ENCODE data around the gene MFNG.
"Not testable (repeated sequence)": the region's sequence is repeated elsewhere in the genome, so short reads cannot be mapped to it uniquely, and the experiment has no call there.

The MFNG gene

DNA sequence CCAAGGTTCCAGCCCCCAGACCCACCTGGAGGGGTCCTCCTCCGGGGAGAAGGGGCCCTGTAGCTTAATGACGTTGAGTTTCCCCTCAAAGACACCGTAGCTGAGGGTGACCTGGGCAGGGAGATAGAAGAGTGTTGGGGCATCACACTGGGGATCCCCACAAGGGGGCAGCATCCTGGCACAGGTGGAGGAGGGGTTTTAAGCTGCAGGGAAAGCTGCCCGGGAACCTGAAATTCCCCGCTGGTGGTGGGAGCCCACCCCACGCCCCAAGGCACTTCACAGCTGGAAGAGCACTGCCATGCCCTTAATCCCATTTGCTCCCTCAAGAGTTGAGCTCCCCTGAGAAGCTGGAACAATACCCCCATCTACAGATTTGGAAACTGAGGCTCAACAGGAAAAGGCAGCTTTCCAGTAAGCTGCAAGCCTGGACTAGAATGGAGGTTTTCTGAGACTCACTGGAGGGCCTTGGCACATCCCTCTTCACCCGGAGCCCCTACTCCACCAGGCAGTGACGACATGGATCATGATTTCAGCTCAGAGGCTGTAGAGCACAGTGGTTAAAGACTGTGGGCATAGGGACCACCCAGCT lies 13.7 kb downstream of the MFNG start:
- DNase-seq: peak; percentile 23

DNA sequence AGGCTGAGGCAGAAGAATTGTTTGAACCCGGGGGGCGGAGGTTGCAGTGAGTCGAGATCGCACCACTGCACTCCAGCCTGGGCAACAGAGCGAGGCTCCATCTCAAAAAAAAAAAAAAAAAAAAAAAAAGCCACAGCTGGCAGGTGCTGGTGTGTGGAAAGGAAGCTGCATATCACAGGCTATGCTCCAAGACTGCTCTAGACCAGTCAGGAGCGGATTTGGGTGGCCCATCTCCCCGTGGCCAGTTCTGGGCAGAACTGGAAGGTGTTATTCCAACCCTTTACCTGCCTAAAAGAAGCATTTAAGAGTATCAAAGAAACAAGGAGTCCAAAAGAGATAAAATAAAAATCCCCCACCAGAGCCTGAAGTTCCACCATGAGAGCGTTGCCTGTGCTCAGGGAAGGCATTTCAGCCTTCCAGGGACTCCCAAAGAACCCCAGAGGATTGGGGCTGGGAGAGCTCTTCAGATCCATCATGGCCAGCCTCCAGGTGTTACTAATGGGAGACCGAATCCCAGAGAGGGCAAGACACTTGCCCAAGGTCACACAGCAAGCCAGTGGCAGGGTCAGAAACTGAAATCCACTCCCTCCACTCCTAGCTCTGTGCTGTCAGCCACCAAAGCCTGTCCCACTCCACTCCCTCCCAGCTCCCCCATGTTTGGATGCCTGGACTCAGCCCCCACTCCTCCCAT lies 14.3 kb downstream of the MFNG start:
- DNase-seq: no peak

DNA sequence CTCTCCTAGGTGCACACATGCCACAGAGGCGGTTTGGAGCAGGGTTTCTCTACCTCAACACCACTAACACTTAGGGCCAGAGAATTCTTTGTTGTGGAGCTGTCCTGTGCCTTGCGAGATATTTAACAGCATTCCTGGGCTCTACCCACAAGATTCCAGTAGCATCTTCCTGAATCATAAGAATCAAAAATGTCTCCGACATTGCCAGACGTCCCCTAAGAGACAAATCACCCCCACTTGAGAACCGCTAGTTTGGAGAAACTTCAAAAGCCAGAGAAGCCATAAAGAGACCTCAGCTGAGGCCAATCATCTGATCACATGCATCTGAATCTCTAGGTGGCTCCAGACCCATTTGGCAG lies 16.1 kb downstream of the MFNG start:
- DNase-seq: no peak

DNA sequence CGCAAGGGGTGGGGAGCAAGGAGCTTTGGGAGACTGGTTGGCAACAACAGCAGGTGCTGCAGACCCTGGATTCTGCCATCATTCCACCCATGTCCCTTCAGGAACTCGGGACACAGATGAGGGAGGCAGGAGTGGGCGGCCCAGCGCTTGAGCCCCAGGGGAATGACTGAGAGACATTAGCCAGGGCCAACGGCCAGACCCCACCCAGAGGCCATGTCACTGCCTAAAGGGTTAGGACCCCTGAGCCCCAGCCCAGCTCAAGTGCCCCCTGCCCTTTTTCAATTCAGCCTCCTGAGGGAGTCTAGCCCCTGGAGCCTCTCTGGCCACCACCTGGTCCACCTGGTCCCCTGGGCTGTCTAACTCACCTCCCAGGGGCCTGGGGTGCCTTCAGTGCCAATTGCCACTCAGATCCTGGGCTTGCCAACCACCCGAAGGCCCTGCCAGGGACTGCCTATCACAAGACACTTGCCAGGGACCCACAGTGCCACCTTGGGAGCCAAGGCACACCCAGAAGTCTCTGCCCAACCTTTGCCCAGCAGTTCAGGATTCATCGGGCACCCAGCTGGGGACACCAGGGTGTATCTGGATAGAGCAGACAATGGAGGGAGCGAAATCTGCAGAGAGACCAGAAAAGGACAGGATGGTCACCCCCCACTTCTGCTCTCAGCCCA lies 16.6 kb downstream of the MFNG start:
- no peak for DNase-seq

DNA sequence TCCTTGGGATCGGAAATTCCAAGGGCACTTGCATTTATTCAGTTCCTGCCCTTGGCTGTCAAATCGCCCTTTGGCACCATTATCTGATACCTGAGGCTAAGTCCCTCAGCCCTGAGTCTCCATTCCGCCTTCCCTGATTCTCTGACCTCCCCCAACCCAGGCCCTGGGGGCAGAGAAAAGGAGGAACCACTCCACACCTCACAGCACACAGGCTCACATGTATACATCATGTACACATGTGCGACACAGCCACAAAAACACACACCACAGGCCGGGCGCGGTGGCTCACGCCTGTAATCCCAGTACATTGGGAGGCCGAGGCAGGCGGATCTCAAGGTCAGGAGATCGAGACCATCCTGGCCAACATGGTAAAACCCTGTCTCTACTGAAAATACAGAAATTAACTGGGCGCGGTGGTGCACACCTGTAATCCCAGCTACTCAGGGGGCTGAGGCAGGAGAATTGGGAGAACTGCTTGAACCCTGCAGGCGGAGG lies 17.9 kb downstream of the MFNG start:
- not testable (repeated sequence) for DNase-seq

DNA sequence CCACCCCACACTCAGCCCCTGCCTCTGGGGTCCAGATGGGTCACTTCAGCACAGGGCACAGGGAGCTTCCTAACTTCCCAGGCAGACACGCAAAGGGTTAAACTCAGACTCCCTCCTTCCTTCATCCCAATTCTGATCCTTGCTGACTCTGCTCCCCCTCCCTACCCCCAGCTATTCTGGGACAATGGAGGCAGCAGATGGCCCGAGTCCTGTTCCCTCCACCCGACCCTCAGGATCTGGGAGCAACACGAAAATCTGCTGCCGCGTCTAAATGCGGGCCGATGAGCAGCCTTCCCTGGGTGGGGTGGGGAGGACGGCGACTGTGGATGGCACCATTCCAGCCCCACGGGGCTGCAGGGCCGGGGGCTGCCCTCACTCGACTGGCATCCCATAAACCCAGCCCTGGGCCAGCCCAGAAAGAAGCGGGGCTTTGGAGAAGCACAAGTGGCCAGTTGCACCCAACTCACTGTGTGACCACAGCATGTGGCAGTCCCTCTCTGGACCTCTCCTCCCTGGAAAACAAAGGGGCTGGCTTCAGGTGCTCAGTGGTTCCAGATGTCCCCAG lies 18.7 kb downstream of the MFNG start:
- no peak for DNase-seq

DNA sequence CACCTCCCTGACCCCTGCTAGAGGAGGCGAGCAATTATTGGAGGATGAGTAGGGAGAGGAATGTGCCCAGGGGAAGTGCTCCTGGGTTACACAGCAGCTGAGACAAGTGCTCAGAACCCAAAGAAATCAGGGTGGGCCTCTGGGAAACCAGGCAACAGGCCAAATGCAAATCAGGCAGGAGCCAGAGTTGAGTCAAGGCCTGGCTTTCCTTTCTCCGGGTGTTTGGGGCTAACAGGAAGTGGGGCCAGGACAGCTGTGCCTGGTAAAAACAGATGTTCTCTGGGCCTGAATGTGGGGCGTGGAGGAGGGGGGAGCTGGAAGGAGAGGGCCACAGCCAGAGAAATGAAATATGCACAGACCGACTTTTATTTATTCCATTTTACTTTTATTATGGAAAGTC lies 22.0 kb downstream of the MFNG start:
- DNase-seq: no peak

DNA sequence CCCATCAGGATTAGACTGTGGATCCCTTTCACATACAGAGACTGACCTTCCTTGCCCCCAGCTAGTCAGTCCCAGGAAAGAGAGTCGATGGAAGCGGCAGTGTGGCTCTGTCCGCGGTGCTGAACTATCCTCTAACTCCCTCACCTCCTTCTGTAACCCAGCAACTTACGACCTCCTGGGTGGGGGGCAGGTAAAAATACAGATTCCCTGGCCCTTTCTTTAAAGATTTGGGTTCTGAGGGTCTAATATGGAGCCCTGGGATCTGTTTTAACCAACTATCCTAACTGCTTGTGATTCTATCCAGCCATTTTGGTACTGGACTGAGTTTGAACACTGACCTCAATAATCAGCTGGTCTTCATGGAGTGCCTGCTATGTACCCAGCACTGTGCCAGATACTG lies 23.2 kb downstream of the MFNG start:
- no peak for DNase-seq

DNA sequence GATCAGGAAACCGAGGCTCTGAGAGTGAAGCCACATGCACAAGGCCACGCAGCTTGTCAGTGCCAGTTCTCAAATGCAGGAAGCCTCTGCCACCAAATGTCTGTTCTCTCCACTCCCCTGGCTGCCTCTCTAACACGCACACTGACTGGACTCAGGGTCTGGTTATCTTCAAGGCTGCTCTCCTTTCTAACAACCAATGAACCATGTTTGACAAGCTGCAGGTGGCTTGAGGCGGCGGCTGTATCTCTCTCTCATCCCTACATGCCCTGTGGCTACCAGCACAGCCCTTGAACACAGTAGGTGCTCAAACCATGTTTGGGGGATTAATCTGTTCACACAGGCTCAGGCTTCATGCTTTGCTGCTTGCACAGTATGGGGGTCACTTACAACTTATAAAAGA lies 23.7 kb downstream of the MFNG start:
- DNase-seq: no peak

DNA sequence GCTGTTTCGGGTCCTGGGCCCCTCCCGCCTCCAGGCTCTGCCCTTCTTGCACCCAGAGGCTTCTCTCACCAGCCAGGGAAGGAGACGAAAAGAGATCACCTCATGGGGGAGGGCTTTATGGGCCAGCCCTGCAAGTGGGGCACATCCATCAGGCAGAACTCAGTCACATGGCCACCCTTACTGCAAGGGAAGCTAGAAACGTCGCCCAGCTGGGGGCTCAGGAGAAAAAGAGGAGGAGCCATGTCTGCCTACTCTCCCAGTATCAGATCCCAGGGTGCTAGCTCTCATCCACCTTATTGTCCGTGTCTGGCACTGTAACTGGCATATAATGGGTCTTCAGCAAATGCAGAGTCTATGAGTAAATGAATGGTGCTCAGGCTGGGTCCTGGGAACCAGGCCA lies 24.2 kb downstream of the MFNG start:
- no peak for DNase-seq

DNA sequence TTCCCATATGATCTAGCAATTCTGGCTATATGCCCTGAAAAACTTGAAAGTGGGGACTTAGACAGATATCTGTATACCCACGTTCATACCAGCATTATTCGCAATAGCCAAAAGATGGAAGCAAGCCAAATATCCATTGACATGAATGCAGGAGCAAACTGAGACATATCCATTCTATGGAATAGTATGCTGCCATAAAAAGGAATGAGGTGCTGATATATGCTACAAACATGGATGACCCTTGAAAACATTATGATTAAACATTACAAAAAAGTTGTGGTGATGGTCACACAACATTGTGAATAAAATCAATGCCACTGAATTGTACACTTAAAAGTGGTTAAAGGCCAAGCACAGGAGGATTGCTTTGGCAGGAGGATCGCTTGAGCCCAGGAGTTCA lies 25.5 kb downstream of the MFNG start:
- DNase-seq: no peak

DNA sequence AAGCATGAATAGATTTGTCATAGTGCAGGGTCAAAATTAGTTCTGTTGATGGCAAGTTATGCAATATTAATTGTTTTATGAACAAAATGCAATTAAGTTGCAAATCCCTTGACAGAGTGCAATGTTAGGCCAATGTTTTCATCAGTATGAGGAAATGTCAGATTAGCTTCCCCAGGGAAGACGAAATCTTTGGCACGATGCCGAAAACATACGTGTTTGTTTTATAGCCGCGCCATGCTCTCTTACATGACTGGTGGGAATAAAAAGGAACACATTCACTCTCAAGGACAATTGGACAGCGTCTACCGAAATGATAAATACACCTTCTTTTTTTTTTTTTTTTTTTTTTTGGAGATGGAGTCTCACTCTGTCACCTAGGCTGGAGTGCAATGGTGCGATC lies 27.0 kb downstream of the MFNG start:
- no peak for DNase-seq

DNA sequence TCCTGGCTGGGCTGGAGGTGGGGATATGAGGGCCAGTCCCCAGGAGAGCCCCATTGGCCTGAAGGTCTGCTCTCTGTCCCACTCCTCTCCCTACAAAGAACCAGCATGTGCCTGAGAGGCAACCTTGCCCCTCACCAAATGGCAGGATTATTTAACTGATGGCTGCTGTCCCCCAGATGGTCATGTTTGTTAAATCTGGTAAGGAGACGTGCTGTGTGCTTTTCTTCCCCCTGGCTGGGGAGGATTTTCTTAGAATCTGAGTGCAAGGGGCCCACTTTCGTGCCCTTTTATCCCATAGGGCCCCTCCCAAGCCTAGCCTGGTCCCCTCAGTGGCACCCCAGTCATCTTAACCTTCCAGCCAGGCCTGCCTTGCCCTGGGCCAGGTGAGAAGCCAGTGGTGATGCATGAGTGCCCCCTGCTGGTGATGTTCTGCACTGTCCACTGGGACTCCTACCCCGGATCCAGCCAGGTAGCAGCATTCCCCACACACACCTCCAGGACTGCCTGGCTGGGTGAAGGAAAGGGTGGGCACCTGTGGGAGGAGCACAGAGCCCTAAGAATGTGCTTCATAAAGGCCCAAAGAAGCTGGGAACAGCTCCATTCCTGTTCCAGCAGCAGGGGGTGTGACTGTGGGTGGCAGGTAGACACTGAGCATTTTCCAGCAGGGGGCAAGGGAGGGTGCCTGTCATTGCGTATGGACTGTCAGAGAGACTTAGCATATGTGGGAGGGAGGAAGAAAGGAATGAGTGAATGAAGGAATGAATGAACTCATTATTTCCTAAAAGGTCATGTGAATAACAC lies 28.9 kb downstream of the MFNG start:
- DNase-seq: peak; percentile 74

DNA sequence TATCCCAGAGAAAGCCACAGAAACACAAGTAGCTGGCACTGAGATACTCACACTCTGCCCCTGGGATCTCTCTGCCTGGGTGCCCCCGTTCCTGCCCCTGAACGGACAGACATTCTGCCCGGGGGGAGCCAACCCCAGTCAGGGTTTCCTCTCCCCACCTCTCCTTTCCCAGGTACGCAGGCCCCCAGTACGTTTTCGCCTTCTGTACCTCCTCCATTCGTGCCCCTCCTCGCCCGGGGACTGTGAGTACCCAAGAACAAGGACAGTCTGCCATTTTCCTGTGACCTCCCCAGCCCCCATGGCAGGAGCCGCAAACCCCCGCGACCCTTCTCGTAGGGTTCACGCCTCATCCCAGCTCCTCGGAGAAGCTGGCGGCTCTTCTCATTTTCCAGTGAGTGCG lies 29.8 kb downstream of the MFNG start:
- no peak for DNase-seq

DNA sequence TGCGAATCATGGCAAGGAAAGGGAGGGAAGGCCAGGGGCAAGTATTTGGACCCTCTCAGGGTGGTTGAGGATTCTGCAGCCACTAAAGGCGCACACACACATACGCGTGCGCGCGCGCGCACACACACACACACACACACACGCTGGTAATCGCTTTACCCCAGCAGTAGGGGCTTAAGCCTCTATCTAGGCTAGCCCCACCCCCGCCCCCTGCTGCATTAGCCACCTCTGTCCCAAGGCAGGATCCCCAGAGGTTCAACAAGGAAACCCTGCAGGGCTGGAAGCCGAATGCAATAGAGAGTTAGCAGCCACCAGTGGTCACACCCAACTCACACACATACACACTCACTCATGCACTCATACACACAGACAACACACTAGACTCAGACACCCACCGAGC lies 30.3 kb downstream of the MFNG start:
- DNase-seq: no peak

DNA sequence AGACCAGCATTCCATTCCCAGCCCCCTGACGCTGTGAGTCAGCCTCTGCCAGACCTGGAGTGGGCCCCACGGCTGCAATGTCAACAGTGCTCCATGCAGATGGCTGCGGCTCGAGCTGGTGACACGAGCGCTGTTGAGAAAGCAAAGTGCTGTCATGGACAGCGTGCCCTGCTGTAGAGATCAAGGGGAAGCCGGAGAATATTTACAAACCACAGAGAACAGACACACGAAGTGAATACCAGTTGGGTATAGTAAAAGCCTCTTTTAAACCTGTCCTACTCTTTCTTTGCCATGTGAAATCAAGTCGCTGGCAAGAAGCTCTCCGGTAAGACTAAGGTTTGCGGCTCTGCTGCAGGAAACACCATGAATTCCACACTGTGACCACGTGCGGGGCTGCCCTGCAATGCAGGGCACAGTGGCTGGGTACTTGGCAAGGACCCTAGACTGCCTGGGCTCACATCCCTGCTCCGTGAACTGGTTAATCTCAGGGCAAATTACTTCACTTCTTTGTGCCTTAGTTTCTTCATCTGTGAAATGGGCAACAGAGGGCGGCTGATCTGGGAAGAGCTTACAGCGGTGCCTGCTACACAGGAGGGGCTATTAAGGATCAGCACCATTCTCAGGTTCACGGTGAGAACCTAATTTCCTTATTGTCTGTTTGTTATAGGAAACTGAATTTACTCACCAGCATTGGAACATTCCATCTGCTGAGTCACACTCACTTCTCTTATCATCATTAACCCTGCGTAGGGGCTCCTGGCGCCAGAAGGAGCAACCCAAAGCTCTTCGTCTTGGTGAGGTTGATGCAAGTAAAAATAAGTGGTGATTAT lies 31.1 kb downstream of the MFNG start:
- DNase-seq: no peak

DNA sequence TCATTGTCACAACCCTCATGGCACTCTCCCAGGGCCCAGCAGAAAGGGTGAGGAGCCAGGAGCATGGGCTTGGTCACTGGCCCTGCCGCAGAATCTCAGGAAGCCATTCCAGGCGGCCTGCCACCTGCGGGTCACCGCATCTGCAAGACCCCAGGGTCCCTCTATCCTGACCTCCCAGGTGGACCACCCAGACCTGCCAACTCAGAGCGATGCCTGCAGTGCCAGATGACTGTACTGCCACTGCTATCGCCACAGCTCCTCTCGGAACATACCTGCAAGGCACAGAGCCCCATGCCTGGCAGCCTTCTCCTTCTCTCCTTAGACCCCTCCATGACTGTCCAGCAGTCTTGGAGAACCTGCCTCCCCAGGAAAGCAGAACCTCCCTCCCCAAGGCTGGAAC lies 32.5 kb downstream of the MFNG start:
- no peak for DNase-seq

DNA sequence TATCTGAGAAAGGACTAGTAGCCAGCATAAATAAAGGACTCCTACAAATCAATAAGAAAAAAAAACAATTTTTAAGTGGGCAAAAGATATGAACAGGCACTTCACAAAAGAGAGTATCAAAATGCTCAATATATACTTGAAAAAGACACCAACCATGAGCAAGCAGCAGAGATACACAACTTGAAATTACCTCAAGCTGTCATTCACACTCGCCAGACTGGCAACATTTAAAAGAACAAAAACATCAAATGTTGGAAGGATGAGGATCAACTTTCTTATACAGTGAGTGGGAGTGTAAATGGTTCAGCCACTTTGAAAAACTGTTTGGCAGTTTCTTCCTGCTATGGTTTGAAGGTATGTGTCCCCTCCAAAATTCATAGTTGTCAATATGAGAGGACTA lies 35.0 kb downstream of the MFNG start:
- DNase-seq: no peak

DNA sequence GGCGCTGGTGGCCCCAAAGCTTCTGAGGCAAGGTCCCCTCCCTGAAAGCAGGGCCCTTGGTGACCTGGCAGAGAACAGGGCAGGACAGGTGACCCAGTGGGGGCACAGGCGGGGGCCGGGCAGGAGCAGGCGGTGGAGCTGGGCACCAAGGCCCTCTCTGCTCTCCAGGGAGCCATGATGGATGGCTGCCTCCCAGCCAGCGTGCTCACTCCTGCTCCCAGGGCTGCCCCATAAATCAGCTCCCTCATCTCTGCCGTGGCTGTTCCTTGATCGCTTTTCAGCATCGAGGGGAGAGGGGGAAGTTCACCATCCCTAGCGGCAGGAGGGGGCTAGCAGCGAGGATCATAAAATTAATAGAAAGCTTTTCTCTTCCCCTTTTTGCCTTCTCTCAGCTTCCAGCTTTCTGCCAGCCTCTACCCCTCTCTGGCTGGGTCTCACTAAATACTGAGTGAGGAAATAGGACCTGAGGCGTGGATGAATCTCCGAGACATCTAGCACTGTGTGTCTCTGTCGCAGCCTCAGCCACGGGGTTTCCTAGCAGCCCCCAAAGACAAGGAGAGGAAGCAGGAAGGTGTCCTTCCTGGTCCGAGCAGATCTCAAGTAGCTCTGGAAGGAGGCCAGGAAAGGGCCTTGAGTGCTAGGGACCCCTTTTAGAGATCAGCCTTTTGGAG lies 36.7 kb downstream of the MFNG start:
- no peak for DNase-seq

DNA sequence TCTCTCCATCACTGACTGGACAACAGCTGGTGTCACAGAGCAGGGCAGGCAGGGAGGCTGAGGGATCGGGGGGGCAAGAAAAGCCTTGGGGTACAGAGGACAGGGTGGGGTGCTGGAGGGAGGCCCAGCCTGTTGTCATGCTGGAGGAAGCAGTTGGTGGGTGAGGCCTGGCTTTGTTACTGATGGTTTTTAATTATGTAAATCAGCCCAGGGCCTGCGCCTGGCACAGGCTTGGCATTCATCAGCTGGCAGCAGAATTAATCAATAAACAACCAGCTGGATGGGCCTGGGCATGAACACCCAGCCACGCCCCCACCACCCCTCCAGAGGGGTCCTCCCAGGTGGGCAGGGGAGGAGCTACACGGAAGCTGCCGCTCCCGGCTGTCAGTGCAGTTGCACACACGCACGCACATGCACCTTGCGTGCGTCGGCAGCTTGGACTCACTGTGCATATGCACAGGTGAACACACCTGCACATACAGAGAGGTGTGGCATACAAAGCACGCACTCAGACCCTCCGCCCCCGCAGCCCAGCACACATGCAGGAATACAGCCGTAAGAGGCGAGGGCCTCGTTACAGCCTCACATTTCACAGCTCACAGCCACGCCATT lies 37.6 kb downstream of the MFNG start:
- DNase-seq: no peak

DNA sequence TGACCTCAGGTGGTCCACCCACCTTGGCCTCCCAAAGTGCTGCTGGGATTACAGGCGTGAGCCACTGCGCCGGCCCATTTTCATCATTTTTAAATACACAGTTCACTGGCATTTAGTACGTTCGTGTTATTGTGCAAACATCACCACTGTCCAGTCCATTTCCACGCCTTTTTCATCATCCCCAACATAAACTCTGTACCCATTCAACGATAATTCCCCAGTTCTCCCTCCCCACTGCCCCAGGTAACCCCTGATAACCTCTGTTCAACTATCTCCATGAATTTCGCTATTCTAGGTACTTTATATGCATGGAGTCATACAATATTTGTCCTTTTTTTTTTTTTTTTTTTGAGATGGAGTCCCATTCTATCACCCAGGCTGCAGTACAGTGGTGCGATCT lies 40.7 kb downstream of the MFNG start:
- no peak for DNase-seq

Measured in activated CD4-positive, alpha-beta T cell treated with anti-CD3 and anti-CD28 coated beads for 1 hour (primary cell).